GM19239 (cell line): Measurements from ENCODE around the gene HASPIN.
A peak's percentile ranks its signal among the peaks of the same experiment; 100 is the strongest.

Source experiments
- DNase-seq: peaks from one replicate; pipeline ENCODE4 v3.0.0; 2011; ENCODE audit warnings: low spot score; ENCODE audit not compliant: insufficient read length
- FAIRE-seq: peaks from 2 replicates; lab custom pipeline; 2011; peaks lifted over from hg19 to GRCh38; lab: Jason Lieb, UNC

Gene HASPIN

GRCh38 chr17:3761036-3761917 lies 37.6 kb downstream of the HASPIN start:
- FAIRE-seq (no peak), DNase-seq (no peak)

DNA sequence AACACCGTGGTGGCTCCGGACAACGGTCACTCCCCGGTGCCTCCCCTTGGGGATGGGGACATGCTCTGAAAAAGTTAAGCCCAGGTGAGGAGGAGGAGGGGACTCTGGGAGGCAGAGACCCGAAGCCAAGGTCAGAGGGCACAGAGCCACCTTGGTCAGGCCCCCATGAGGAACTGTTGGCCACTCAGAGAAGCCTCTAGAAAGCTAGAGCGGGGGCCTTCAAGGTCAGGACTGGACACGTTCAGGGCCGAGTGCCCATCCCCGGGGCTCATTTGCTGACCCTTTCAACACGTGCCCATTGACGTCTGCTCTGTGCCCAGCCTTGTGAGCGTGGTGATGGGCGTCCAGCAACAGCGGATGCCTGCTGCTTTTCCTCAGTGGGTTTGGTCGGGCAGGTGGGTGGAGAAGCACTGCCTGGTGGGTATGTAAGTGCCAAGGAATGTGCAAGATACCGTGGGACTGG lies 38.2 kb downstream of the HASPIN start:
- FAIRE-seq (no peak), DNase-seq (no peak)

GRCh38 chr17:3762922-3763776 lies 39.4 kb downstream of the HASPIN start:
- FAIRE-seq, result peak; percentile 100
- DNase-seq, result peak; percentile 76

- DNase-seq, result no peak
- no peak for FAIRE-seq
These were observed 40.1 kb downstream of the HASPIN start for GRCh38 chr17:3763777-3764170.

- FAIRE-seq (no peak), DNase-seq (no peak)
These were observed 42.3 kb downstream of the HASPIN start for GRCh38 chr17:3765981-3766380.

GRCh38 chr17:3766779-3767178 lies 43.1 kb downstream of the HASPIN start:
- FAIRE-seq, result no peak
- no peak for DNase-seq

DNA sequence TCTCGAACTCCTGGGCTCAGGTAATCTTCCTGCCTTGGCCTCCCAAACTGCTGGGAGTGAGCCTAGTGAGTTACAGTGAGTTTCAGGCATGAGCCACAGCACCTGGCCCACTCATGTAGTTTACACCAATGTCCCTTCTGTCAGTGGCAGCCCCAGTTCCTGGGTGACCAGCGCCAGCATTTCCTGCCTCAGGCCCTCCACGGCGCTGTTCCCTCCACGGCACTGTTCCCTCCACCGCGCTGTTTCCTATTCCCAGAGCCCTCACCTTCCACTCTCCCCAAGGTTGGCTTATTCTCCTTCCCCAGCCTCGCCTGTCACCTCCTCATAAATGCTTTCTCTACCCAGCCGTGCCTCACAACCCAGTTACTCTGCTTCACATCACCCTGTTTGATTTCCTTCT lies 44.6 kb downstream of the HASPIN start:
- FAIRE-seq (no peak), DNase-seq (no peak)

DNA sequence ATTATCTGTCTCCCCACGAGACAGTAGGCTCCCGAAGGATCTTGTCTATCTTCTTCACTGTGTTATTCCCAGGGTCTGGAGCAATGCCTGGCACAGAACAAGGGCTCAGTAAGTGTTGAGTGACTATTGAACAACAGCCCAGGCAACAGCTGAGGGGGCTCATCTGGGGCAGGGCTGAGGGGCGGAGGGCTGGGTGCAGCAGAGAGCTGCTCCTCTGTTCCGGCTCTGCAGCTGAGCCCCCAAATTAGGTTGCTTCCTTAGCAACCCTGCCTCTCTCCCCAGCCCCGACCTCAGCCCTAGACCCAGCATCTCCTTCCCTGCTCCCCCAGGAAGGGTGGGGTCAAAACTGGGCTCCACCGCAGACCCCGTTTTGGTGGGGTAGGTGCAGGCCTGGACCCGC lies 45.1 kb downstream of the HASPIN start:
- DNase-seq (no peak), FAIRE-seq (no peak)

DNA sequence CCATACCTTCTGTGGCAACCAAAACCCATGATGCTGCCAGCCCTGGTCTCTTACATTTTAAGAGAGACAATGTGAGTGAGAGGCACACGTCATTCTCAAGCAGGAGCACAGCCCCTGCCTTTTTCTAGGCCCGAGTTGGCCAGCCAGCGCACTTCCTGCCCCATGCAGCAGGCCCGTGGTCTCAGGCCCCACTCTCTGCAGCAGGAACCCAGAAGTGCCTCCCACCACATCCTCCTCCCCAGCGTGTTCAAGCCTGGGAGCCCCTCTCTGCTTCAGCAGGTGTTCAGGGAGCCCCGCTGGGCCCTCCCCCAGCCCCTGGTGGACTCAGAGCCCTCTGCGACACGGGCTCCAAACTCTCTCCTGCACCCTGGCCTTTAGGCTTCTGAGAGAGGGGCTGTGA lies 46.8 kb downstream of the HASPIN start:
- FAIRE-seq (peak; percentile 44), DNase-seq (peak; percentile 52)

DNA sequence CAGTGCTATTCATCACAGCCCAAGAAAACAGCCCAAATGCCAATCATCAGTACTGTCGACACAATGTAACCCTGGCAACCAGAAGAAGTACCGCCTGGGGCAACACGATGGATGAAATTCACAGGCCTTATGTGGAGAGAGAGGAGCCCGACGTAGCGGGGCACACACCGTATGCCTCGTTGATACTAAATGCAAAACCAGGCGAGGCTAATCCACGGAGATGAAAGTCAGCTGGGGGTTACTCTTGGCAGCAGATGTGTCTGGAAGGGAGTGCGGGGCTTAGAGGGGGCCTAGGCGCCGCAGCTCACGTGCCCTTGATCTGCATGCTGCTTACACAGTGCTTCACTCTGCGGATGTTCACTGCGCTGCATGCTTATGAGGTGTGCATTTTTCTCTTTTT lies 47.4 kb downstream of the HASPIN start:
- no peak for FAIRE-seq
- DNase-seq, result no peak

DNA sequence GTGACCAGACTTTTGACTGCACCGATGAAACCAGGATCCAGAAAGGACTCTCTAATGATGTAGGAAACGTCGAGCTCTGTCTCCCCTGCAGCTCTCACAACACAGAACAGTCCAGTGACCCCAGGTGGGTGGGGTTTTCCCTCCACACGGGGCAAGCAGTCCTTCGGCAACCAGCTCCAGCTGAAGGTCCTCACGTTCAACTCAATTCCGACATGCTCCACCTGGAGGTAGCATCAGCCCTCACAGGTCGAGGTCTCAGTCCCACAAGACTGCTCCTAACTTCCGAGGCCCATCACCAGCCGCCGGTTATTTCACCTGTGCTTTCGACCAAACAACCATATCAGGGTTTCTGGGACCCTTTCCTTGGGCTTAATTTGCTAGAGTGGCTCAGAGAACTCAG lies 49.1 kb downstream of the HASPIN start:
- no peak for FAIRE-seq
- no peak for DNase-seq

- no peak for FAIRE-seq
- DNase-seq, result no peak
These were observed 49.8 kb downstream of the HASPIN start for GRCh38 chr17:3773511-3773910.

DNA sequence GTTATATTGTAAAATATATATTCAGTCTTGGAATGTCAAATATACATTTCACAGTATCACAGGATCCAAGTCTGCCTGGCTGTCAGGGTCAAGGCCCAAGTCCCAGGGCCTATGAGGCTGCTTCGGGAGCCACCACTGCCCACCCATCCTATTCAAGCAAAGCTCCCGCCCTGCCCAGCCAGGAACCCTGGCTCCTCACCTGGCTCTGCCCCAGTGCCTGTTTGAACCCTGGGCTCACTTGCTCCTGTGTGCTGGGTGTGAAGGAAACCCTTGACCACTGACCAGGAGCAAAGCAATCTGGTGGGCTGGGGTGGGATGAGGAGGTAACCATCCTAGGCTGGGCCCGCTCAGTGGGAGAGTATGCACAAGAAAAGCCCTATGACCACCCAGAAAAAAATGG lies 50.3 kb downstream of the HASPIN start:
- no peak for DNase-seq
- FAIRE-seq, result no peak
